Raji (cell line): ENCODE data around the gene CNOT10.

Source experiments
- POLR2A ChIP-seq: IDR thresholded peaks from 2 replicates; pipeline ENCODE4 v1.6.1; 2011; ENCODE audit warnings: low read depth, low read length, control low read depth; ENCODE audit not compliant: insufficient read depth

The CNOT10 gene

GRCh38 chr3:32719931-32720330 lies 34.9 kb downstream of the CNOT10 start:
- no peak for TF ChIP-seq POLR2A

GRCh38 chr3:32725721-32726120 lies 40.7 kb downstream of the CNOT10 start:
- TF ChIP-seq POLR2A = no peak

GRCh38 chr3:32733631-32734229 lies 48.7 kb downstream of the CNOT10 start:
- TF ChIP-seq POLR2A = no peak

- TF ChIP-seq POLR2A = no peak
Observed at GRCh38 chr3:32734756-32735155, 49.8 kb downstream of the CNOT10 start.

- no peak for TF ChIP-seq POLR2A
Observed at GRCh38 chr3:32743934-32744333, 58.9 kb downstream of the CNOT10 start.

GRCh38 chr3:32751377-32751776 lies 66.4 kb downstream of the CNOT10 start:
- no peak for TF ChIP-seq POLR2A

- TF ChIP-seq POLR2A = no peak
Observed at GRCh38 chr3:32755761-32756160, 70.8 kb downstream of the CNOT10 start.

GRCh38 chr3:32757618-32758374 lies 72.8 kb downstream of the CNOT10 start:
- no peak for TF ChIP-seq POLR2A

GRCh38 chr3:32758375-32758753 lies 73.4 kb downstream of the CNOT10 start:
- TF ChIP-seq POLR2A = no peak

GRCh38 chr3:32759342-32759741 lies 74.4 kb downstream of the CNOT10 start:
- TF ChIP-seq POLR2A = no peak

- TF ChIP-seq POLR2A = no peak
Observed at GRCh38 chr3:32764481-32764880, 79.5 kb downstream of the CNOT10 start.

GRCh38 chr3:32778389-32778788 lies 93.4 kb downstream of the CNOT10 start:
- no peak for TF ChIP-seq POLR2A

GRCh38 chr3:32780071-32780734 lies 95.2 kb downstream of the CNOT10 start:
- no peak for TF ChIP-seq POLR2A

- TF ChIP-seq POLR2A = no peak
Observed at GRCh38 chr3:32780735-32781210, 95.8 kb downstream of the CNOT10 start.

GRCh38 chr3:32781211-32781968 lies 96.4 kb downstream of the CNOT10 start:
- 0 out of 2 replicates have a peak, but pooled peaks have one; percentile 15 for TF ChIP-seq POLR2A
